BLaER1 treated with 17β-estradiol and CSF1 and Interleukin-3, amounts not matched to agents 10 nM and 100 nM (cell line): ENCODE results near the gene ABL2.

Source experiments
- H3K27ac ChIP-seq, 11 experiments: shearing (Covaris generic); formaldehyde crosslinking; 2 replicates each; pipeline ENCODE4 v1.8.1; 2022
- H3K27me3 ChIP-seq, 11 experiments: shearing (Covaris generic); formaldehyde crosslinking; 2 replicates each; pipeline ENCODE4 v1.8.1; 2022
- H3K36me3 ChIP-seq, 11 experiments: shearing (Covaris generic); formaldehyde crosslinking; 2 replicates each; pipeline ENCODE4 v1.8.1; 2022
- H3K4me1 ChIP-seq, 10 experiments: shearing (Covaris generic); formaldehyde crosslinking; 2 replicates each; pipeline ENCODE4 v1.8.1; 2022
- H3K4me2 ChIP-seq, 11 experiments: shearing (Covaris generic); formaldehyde crosslinking; 2 replicates each; pipeline ENCODE4 v1.8.1; 2022
- H3K4me3 ChIP-seq, 10 experiments: shearing (Covaris generic); formaldehyde crosslinking; 2 replicates each; pipeline ENCODE4 v1.8.1; 2022
- H3K9ac ChIP-seq, 11 experiments: shearing (Covaris generic); formaldehyde crosslinking; 2 replicates each; pipeline ENCODE4 v1.8.1; 2022
- H3K9me3 ChIP-seq, 11 experiments: shearing (Covaris generic); formaldehyde crosslinking; replicated peaks in 1 of 11; 2 replicates each; pipeline ENCODE4 v1.8.1; 2022
- H4K20me1 ChIP-seq, 11 experiments: shearing (Covaris generic); formaldehyde crosslinking; 2 replicates each; pipeline ENCODE4 v1.8.1; 2022
- Cebpa-rat ChIP-seq, 11 experiments: shearing (Covaris generic); IDR thresholded peaks; 2 replicates each; pipeline ENCODE4 v1.8.1; 2022

Gene ABL2

DNA sequence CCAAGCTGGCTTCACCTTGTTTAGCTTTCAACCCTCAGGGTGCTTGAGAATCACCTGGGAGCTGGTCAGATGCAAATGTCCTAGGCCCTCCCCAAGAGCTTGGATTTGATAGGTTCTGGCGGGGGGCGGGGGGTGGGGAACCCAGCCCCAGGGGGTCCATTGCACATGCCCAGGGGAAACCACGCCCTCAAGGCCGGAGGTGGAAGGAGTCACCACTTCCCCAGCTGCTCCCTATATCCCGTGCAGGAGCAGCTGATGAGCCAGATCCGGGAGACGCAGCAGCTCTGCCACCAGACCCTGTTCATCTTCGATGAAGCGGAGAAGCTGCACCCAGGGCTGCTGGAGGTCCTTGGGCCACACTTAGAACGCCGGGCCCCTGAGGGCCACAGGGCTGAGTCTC lies 141.8 kb downstream of the ABL2 start:
- Histone ChIP-seq H3K9ac (peak overlapping the region in 2 of 11 experiments; percentile 1 to 47; a peak in 1 of 22 replicates), H3K27ac (peak overlapping the region in 8 of 11 experiments; percentile 18 to 62 (median 51); a peak in 14 of 22 replicates), H3K9me3 (no peaks in the 10 kb centered on the region), H3K4me2 (peak overlapping the region; percentile 14 to 85 (median 65); a peak in 19 of 22 replicates), H3K36me3 (peaks cover 36 to 88% (median 67%) of the 10 kb centered on the region in 11 experiments), H4K20me1 (peaks cover 0 to 68% (median 44%) of the 10 kb centered on the region in 11 experiments; a peak in 17 of 22 replicates), H3K4me1 (peaks cover 66 to 89% (median 75%) of the 10 kb centered on the region in 10 experiments), H3K4me3 (no peak overlapping the region), H3K27me3 (no peaks in the 10 kb centered on the region)
- no peak for TF ChIP-seq Cebpa-rat (IDR thresholded peaks at IDR 0.05)

DNA sequence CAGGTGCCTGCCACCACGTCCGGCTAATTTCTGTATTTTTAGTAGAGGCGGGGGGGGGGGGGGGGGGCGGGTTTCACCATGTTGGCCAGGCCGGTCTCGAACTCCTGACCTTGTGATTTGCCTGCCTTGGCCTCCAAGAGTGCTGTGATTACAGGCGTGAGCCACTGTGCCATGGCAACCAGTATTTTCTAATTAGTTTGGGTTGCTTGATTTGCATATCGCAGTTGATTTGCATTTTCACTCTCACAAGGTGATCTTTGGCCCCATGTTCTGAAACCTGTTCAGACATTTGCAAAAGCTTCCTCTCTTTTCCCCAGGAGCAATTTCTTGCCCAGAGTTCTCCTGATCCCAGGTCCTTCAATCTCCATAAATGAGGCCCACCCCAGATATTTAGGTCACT lies 145.9 kb downstream of the ABL2 start:
- Histone ChIP-seq H3K9me3 (no peaks in the 10 kb centered on the region), H3K9ac (peak overlapping the region; percentile 17 to 94 (median 92); a peak in 16 of 22 replicates), H3K4me2 (peak overlapping the region; percentile 90 to 97 (median 94)), H3K36me3 (peaks cover 31 to 49% (median 38%) of the 10 kb centered on the region in 11 experiments), H3K27ac (peak overlapping the region in 5 of 11 experiments; percentile 87 to 93 (median 90); a peak in 2 of 22 replicates), H4K20me1 (peaks cover 0 to 41% (median 26%) of the 10 kb centered on the region in 11 experiments; a peak in 17 of 22 replicates), H3K4me3 (peak overlapping the region; percentile 75 to 95 (median 90); a peak in 16 of 20 replicates), H3K4me1 (peaks cover 42 to 62% (median 48%) of the 10 kb centered on the region in 10 experiments), H3K27me3 (no peaks in the 10 kb centered on the region)
- no peak for TF ChIP-seq Cebpa-rat (IDR thresholded peaks at IDR 0.05)

DNA sequence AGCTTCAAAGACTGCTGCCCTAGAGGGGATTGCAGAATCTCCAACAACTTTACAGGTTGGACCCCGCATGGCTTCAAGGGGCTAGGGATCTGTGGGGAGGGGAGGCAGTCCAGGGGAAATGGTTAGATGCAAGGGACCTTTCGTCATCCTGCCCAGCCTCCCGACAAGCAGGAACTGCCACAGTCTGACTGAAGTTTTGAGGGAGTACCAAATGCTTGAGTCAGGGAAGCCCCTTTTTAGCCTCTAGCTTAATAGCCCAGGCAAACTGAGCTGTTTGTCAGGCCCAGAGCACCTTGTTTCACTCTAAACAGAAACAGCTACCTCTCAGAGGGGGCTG lies 146.5 kb downstream of the ABL2 start:
- H3K27ac ChIP-seq = peak overlapping the region; percentile 77 to 93 (median 89); a peak in 20 of 22 replicates
- H4K20me1 ChIP-seq = peaks cover 0 to 35% (median 24%) of the 10 kb centered on the region in 11 experiments; a peak in 17 of 22 replicates
- H3K9me3 ChIP-seq = no peaks in the 10 kb centered on the region
- H3K4me3 ChIP-seq = peak overlapping the region; percentile 75 to 95 (median 90)
- H3K27me3 ChIP-seq = no peaks in the 10 kb centered on the region
- peaks cover 25 to 43% (median 34%) of the 10 kb centered on the region in 11 experiments for H3K36me3 ChIP-seq
- H3K9ac ChIP-seq = peak overlapping the region; percentile 87 to 94 (median 92)
- TF ChIP-seq Cebpa-rat (IDR thresholded peaks at IDR 0.05) = no peak
- H3K4me2 ChIP-seq = peak overlapping the region; percentile 90 to 97 (median 94)
- peaks cover 38 to 56% (median 43%) of the 10 kb centered on the region in 10 experiments for H3K4me1 ChIP-seq

DNA sequence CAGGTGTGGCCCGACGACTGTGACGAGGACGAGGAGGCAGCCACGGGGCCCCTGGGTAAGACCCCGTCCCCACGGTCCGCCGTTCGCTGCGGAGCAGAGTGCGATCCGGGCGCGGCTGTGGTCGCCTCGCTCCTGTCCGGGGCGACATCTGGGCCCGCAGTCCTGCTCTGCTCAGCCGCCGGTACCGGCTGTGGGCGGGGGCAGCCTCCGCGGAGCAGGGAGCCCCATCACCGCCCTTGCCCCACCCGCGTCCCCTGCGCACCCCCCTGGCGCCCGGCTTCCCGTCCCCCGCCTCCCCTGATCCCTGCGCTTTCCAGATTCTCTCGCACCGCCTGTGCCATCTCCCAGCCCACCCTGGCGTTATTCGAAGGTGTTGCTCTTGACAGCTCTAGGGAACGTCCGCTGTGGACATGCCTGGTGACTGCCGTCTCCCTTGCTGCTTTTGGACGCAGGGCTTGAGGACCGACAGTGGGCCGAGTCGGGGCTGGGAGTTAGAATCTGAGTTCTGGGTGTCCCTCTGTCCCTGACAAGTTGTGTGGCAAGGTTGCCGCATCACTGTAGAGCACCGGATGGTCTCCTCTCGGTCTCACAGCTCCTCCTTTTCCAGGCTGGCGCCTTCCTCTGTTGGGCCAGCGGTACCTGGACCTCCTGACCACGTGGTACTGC lies 147.0 kb downstream of the ABL2 start:
- Histone ChIP-seq H3K9ac (peak overlapping the region; percentile 87 to 94 (median 92)), H4K20me1 (peaks cover 0 to 30% (median 19%) of the 10 kb centered on the region in 11 experiments; a peak in 17 of 22 replicates), H3K9me3 (no peaks in the 10 kb centered on the region), H3K27ac (peak overlapping the region; percentile 77 to 93 (median 89)), H3K4me2 (peak overlapping the region; percentile 90 to 97 (median 94)), H3K4me1 (peaks cover 33 to 51% (median 38%) of the 10 kb centered on the region in 10 experiments), H3K27me3 (no peaks in the 10 kb centered on the region), H3K4me3 (peak overlapping the region; percentile 75 to 95 (median 90)), H3K36me3 (peaks cover 20 to 38% (median 29%) of the 10 kb centered on the region in 11 experiments)
- TF ChIP-seq Cebpa-rat (IDR thresholded peaks at IDR 0.05) = no peak

DNA sequence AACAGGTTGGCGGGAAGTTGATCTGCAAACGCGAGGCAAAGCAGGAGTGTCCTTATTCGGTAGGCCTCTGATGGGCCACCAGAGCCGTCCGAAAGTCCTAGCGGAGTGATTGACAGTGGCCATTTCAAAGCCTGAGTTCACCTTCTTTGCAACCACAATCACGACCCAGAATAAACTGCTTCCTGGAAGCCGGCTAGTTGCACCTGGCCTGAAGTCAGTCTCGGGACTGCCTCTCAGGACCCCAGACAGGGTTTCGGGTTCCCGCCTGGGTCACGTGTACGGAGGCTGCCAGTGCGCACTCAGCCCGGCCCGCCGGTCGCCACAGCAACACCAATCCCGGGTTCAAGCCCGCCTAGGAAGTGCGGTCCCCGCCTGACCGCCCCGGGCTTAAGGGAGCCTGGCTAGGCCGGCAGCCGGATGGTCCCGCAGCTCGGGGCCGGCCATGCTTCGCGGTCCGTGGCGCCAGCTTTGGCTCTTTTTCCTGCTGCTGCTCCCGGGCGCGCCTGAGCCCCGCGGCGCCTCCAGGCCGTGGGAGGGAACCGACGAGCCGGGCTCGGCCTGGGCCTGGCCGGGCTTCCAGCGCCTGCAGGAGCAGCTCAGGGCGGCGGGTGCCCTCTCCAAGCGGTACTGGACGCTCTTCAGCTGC lies 147.7 kb downstream of the ABL2 start, which contains the start of gene TOR3A:
TSS of gene TOR3A (plus strand) at position 384 of the 646 bp plus-strand sequence. CDS start at position 443, 59 bp downstream.
- no peaks in the 10 kb centered on the region for H3K9me3 ChIP-seq
- H3K27me3 ChIP-seq = no peaks in the 10 kb centered on the region
- peak within 1 kb of the TSS; percentile 90 to 97 (median 94) for H3K4me2 ChIP-seq
- H4K20me1 ChIP-seq = peaks cover 0 to 24% (median 13%) of the 10 kb centered on the region in 11 experiments; a peak in 15 of 22 replicates
- H3K36me3 ChIP-seq = peaks cover 17 to 37% (median 23%) of the 10 kb centered on the region in 11 experiments
- TF ChIP-seq Cebpa-rat (IDR thresholded peaks at IDR 0.05) = no peak
- H3K4me1 ChIP-seq = peaks cover 26 to 44% (median 31%) of the 10 kb centered on the region in 10 experiments
- H3K4me3 ChIP-seq = peak within 1 kb of the TSS; percentile 75 to 95 (median 90)
- peak within 1 kb of the TSS; percentile 87 to 94 (median 92) for H3K9ac ChIP-seq
- H3K27ac ChIP-seq = peak within 1 kb of the TSS; percentile 77 to 93 (median 89)

DNA sequence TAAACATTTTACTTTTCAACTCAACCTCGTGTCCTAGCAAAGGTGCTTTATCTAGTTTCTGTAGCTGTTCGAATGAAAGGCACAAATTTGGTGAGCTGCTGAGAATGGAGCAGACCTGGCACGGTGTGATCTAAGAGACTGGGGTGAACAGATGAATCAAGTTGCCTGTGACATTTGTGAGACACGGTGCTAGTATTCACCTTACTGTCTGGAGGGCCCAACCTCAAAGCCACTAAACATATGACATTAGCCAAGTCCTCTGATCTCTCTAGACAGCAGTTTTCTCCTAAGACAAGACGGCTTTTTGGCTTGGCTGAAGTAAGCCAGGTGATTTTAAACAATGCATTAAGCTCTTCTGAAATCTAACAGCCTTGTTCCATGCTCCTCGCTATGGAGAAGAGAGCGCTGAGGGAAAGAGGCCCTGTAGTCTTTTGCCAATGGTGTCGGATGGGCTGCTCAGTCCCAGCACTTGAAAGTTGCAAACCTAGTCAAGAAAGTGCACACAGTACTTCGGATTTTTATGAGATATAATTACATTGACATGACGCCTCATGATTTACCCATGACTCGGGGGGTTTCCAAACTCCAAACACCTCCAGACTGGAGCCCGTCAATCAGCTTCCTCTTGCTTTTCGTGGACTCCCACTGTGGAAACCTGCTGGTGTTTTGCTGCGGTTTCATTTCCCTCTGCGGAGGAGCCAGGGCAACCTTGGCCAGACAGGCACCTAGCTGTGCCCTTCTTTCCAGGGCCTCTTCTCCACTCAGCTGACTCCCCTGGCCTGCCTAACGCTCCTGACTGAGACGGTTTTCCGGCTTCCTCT lies 148.4 kb downstream of the ABL2 start:
- Histone ChIP-seq H3K4me2 (peak overlapping the region; percentile 90 to 97 (median 94)), H3K36me3 (peaks cover 13 to 37% (median 18%) of the 10 kb centered on the region in 11 experiments), H3K27ac (peak overlapping the region; percentile 77 to 93 (median 89); a peak in 20 of 22 replicates), H3K27me3 (no peaks in the 10 kb centered on the region), H3K4me1 (peaks cover 24 to 41% (median 30%) of the 10 kb centered on the region in 10 experiments), H4K20me1 (peaks cover 0 to 19% (median 9%) of the 10 kb centered on the region in 11 experiments; a peak in 10 of 22 replicates), H3K9ac (peak overlapping the region; percentile 87 to 94 (median 92)), H3K9me3 (no peaks in the 10 kb centered on the region), H3K4me3 (peak overlapping the region; percentile 75 to 95 (median 90))
- no peak for TF ChIP-seq Cebpa-rat (IDR thresholded peaks at IDR 0.05)

DNA sequence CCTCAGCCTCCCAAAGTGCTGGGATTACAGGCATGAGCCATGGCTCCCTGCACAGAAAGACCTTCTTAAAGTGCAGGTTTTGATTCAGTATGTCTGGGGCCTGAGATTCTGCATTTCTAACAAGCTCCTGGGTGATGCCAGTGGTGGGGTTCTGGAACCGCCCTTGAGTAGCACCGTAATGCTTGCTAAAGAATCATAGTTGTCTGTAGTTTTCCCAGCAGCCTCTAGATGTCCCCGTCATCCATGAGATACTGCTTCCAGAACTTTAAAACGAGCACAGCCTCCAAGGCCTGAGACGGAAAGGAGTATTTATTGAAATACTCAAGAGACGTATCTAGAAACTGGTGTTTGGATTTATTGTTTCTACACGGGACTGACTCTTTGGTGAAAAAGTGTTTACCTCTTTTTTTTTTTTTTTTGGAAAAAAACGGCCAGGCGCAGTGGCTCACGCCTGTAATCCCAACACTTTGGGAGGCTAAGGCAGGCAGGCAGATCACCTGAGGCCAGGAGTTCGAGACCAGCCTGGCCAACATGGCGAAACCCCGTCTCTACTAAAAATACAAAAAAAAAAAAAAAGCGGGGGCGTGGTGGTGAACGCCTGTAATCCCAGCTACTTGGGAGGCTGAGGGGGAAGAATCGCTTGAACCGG lies 150.2 kb downstream of the ABL2 start:
- Histone ChIP-seq H3K36me3 (peaks cover 0 to 24% (median 8%) of the 10 kb centered on the region in 11 experiments; a peak in 18 of 22 replicates), H3K9me3 (no peaks in the 10 kb centered on the region), H3K9ac (no peak overlapping the region), H3K4me3 (no peak overlapping the region), H4K20me1 (peaks cover 0 to 8% (median 4%) of the 10 kb centered on the region in 11 experiments; a peak in 6 of 22 replicates), H3K4me1 (peaks cover 24 to 30% (median 26%) of the 10 kb centered on the region in 10 experiments), H3K4me2 (no peak overlapping the region), H3K27me3 (no peaks in the 10 kb centered on the region), H3K27ac (no peak overlapping the region)
- TF ChIP-seq Cebpa-rat (IDR thresholded peaks at IDR 0.05) = no peak

DNA sequence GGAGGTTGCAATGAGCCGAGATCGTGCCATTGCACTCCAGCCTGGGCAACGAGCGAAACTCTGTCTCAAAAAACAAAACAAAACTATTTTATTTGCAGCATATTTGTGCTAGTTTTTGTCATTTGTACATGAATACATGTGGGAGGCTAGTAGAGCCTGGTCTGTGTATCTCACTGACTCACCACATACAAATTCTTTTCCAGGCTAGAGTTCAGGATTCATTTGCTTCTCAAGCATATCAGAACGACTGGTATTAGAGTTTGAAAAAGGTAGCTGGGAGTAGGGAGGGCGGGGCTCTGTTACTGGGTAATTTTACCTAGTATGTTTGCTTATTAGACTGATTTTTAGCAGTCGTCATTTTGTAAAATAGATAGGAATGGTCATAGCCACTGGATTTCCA lies 152.1 kb downstream of the ABL2 start:
- H3K36me3 ChIP-seq = peaks cover 8 to 35% (median 25%) of the 10 kb centered on the region in 11 experiments
- TF ChIP-seq Cebpa-rat (IDR thresholded peaks at IDR 0.05) = no peak
- H3K4me3 ChIP-seq = no peak overlapping the region
- no peak overlapping the region for H3K27ac ChIP-seq
- H3K9me3 ChIP-seq = no peaks in the 10 kb centered on the region
- no peak overlapping the region for H3K4me2 ChIP-seq
- H3K4me1 ChIP-seq = peaks cover 9 to 13% (median 12%) of the 10 kb centered on the region in 10 experiments
- H4K20me1 ChIP-seq = no peaks in the 10 kb centered on the region
- H3K9ac ChIP-seq = no peak overlapping the region
- no peaks in the 10 kb centered on the region for H3K27me3 ChIP-seq
